GM10266 (cell line): ENCODE data around the gene MFSD12.
"Not testable (repeated sequence)": the region's sequence is repeated elsewhere in the genome, so short reads cannot be mapped to it uniquely, and the experiment has no call there.

Source experiments
- DNase-seq: peaks from one replicate; pipeline ENCODE4 v3.0.0; 2012; ENCODE audit errors: extremely low spot score
- CTCF ChIP-seq: IDR thresholded peaks from 2 replicates; pipeline ENCODE4 v1.5.1; 2012; ENCODE audit warnings: mild to moderate bottlenecking, low read depth; ENCODE audit not compliant: control insufficient read depth, insufficient read depth; ENCODE audit errors: missing control alignments

MFSD12 gene

GRCh38 chr19:3585301-3586126 lies 28.1 kb upstream of the MFSD12 start, which contains the start of gene GIPC3:
Gene GIPC3 (plus strand): TSS chr19:3585478. CDS start chr19:3585598, 120 bp downstream.
- TF ChIP-seq CTCF = no peak
- DNase-seq = no peak

DNA sequence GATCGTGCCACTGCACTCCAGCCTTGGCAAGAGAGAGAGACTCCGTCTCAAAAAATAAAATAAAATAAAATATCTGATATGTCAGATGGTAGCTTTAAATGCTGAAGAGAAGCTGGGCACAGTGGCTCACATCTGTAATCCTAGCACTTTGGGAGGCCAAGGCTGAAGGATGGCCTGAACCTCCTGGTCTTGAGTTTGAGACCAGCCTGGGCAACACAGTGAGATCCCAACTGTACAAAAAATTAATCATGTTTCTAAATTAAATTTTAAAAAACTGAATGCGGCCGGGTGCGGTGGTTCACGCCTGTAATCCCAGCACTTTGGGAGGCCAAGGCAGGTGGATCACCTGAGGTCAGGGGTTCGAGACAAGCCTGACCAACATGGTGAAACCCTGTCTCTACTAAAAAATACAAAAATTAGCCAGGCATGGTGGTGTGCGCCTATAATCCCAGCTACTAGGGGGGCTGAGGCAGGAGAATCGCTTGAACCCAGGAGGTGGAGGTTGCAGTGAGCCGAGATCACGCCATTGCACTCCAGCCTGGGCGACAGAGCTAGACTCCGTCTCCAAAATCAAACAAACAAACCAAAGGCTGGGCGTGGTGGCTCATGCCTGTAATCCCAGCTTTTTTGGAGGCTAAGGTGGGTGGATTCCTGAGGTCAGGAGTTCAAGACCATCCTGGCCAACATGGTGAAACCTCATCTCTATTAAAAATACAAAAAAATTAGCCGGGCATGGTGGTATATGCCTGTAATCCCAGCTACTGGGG lies 26.8 kb upstream of the MFSD12 start:
- not testable (repeated sequence) for DNase-seq

GRCh38 chr19:3581792-3582191 lies 24.4 kb upstream of the MFSD12 start:
- not testable (repeated sequence) for DNase-seq

GRCh38 chr19:3580156-3580934 lies 23.0 kb upstream of the MFSD12 start:
- no peak for DNase-seq
- TF ChIP-seq CTCF = no peak

GRCh38 chr19:3578390-3578789 lies 21.0 kb upstream of the MFSD12 start:
- TF ChIP-seq CTCF = no peak
- no peak for DNase-seq

DNA sequence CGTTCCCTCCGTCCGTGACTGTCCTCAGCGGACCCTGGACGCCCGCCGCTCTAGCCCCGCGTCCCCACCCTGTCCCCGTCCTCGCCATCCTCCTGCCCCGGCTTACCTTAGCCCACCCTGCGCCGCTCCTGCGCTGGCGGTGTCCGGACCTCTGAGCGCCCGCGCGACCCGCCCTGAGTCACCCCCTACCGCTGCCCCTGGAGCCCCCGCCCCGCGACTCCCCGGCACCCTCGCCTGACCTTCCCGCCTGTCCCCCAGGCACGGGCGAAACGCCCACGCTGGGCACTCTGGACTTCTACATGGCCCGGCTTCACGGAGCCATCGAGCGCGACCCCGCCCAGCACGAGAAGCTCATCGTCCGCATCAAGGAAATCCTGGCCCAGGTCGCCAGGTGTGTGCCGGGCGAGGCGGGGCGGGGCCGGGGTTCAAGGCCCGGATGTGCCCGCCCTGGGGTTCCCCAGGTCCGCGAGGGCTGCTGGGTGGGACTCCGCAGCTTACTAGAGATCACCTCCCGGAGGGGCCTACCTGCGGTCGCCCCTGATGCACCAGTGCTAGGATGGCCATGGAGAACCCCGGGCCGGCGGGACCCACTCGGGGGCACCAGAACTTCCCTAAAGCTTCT lies 20.4 kb upstream of the MFSD12 start:
- no peak for TF ChIP-seq CTCF
- DNase-seq = no peak

- no peak for DNase-seq
- TF ChIP-seq CTCF = no peak
Measured at GRCh38 chr19:3576696-3577443, 19.5 kb upstream of the MFSD12 start.
